ENCODE measurements around the gene SYNE1. TPM values are rescaled to one million over a fixed set of nuclear protein-coding genes. Genes with fewer than 3 reads are reported as not detected.

SYNE1 gene
- total and polyA plus RNA-seq, 7 donors, result 6.0 to 74.6 (median 16.5) TPM

- no peak for DNase-seq
- intact Hi-C loops (cut with DNase I), result no loop called here
- no peak for TF ChIP-seq CTCF (IDR thresholded peaks at IDR 0.05)
- Histone ChIP-seq H3K27ac (no peak overlapping the region), H3K9me3 (no peaks in the 10 kb centered on the region), H3K4me3 (no peak overlapping the region), H3K4me1 (no peaks in the 10 kb centered on the region), H3K27me3 (ENCODE audit: insufficient read depth in 3 of 3, low read length in 2 of 3) (no peaks in the 10 kb centered on the region), H3K36me3 (ENCODE audit: insufficient read depth in 1 of 2, low read depth in 1 of 2) (peaks cover 5 to 58% of the 10 kb centered on the region in 2 donors)
- no peak for ATAC-seq
- 85 to 89% (median 88%) methylated on average over 5 of the region's 5 CpGs for WGBS, 3 donors
Observed at GRCh38 chr6:152195896-152196295, 441.3 kb downstream of the SYNE1 start.

- Histone ChIP-seq H3K36me3 (ENCODE audit: insufficient read depth in 1 of 2, low read depth in 1 of 2) (peaks cover 0 to 41% of the 10 kb centered on the region in 2 donors), H3K4me3 (no peak overlapping the region), H3K27ac (no peak overlapping the region), H3K9me3 (no peaks in the 10 kb centered on the region), H3K4me1 (peaks cover 4% of the 10 kb centered on the region), H3K27me3 (ENCODE audit: insufficient read depth in 3 of 3, low read length in 2 of 3) (no peaks in the 10 kb centered on the region)
- WGBS, 3 donors, result 90% methylated on average over 2 of the region's 2 CpGs
- ATAC-seq, result no peak
- DNase-seq, result no peak
- intact Hi-C loops (cut with DNase I), result no loop called here
- TF ChIP-seq CTCF (IDR thresholded peaks at IDR 0.05), result no peak
Observed at GRCh38 chr6:152189736-152190135, 447.4 kb downstream of the SYNE1 start.

- DNase-seq (no peak), ATAC-seq (no peak)
- WGBS, 3 donors, result 89 to 95% (median 93%) methylated on average over 3 of the region's 3 CpGs
- Histone ChIP-seq H3K4me1 (peaks cover 6% of the 10 kb centered on the region), H3K27me3 (ENCODE audit: insufficient read depth in 3 of 3, low read length in 2 of 3) (no peaks in the 10 kb centered on the region), H3K9me3 (no peaks in the 10 kb centered on the region), H3K36me3 (ENCODE audit: insufficient read depth in 1 of 2, low read depth in 1 of 2) (peaks cover 0 to 44% of the 10 kb centered on the region in 2 donors), H3K27ac (no peak overlapping the region), H3K4me3 (no peak overlapping the region)
- no peak for TF ChIP-seq CTCF (IDR thresholded peaks at IDR 0.05)
- intact Hi-C loops (cut with DNase I), result no loop called here
Observed at GRCh38 chr6:152188011-152188410, 449.2 kb downstream of the SYNE1 start.

GRCh38 chr6:152186840-152187239 lies 450.3 kb downstream of the SYNE1 start:
- Histone ChIP-seq H3K4me1 (peaks cover 6% of the 10 kb centered on the region), H3K9me3 (no peaks in the 10 kb centered on the region)

More at GRCh38 chr6:152186840-152187239, 450.3 kb downstream of the SYNE1 start:
- Histone ChIP-seq H3K27me3 (ENCODE audit: insufficient read depth in 3 of 3, low read length in 2 of 3) (no peaks in the 10 kb centered on the region), H3K36me3 (ENCODE audit: insufficient read depth in 1 of 2, low read depth in 1 of 2) (peaks cover 0 to 33% of the 10 kb centered on the region in 2 donors), H3K27ac (no peak overlapping the region), H3K4me3 (no peak overlapping the region)
- intact Hi-C loops (cut with DNase I), result no loop called here
- TF ChIP-seq CTCF (IDR thresholded peaks at IDR 0.05), result no peak
- 89 to 91% (median 91%) methylated on average over 3 of the region's 3 CpGs for WGBS, 3 donors
- DNase-seq (no peak), ATAC-seq (no peak)
